Measurements from ENCODE around the gene LBH. TPM values are rescaled to one million over a fixed set of nuclear protein-coding genes. Genes with fewer than 3 reads are reported as not detected.
"Not testable (repeated sequence)": the region's sequence is repeated elsewhere in the genome, so short reads cannot be mapped to it uniquely, and the experiment has no call there.

LBH gene
- total RNA-seq, 2 donors from 2014 or later, result 104 to 280 TPM

GRCh38 chr2:30266705-30267104 lies 35.4 kb downstream of the LBH start:
- DNase-seq (ENCODE audit: low spot score), result no peak
- intact Hi-C loops (cut with DNase I), result loop anchor here in 1 of 2 donors (10.0 kb wide), 1 partner anchor 98 kb away; no protein-coding TSS in a partner anchor

DNA sequence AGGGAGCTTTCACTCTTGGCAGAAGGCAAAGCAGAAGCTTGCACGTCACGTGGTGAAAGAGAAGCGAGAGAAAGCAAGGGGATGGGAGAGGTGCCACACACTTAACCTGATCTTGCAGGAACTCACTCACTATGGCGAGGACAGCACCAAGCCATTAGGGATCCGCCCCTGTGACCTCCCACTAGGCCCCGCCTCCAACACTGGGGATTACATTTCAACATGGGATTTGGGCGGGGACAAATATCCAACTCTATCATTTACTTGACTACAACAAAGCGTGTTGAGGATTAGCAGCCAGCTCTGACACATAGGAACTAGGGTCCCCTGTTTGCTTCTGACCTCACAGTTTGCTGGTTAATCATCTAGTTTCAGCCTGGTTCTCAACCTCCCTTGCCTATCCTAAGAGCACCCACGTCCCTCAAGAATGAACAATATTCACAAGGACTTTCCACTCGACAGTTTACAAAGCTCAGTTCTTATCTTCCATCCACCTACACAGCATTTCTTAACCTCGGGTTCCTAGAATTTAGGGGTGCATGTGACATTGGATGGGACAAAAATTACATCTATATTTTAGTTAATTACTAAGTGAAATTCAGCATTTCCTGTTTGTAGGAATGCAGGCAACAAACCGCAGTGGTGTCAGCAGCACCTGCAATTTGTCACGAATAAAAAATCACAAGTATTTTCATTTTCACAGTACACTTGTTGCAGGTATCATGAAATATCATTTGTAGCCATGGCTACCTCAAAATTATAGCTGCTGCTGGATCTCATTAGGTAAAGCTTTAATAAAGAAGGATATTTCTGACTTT lies 36.0 kb downstream of the LBH start:
- intact Hi-C loops (cut with DNase I), result loop anchor here in 1 of 2 donors (10.0 kb wide), 1 partner anchor 97 kb away; no protein-coding TSS in a partner anchor
- DNase-seq (ENCODE audit: low spot score), result no peak

DNA sequence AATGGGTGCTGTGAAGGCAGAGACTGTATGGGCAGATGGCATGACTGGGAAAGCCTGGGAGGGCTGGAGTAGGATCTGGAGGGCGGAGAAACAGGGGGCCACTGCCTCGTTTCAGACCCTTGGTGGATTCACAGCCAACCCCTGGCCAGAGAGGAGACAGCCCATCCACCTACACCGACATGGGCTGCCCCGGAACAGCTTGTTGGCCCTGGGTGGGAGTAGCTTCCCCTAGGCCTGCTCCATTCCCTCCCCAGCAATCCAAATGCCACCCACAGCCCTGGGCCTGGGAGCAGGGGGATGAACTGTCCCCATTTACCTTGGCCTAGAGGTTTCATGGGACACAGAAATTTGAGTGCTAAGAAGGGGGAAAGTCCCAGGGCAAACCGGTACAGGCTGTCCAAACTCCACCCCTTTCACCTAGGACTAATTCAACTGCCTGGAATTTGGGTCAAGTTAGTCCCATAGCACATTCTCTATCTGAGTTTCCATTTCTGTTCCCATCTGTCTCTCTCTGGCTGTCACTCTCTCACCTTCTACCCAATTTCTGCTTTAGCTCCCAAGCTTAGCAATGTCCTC lies 37.0 kb downstream of the LBH start:
- DNase-seq (ENCODE audit: low spot score), result no peak
- intact Hi-C loops (cut with DNase I), result loop anchor here in 1 of 2 donors (10.0 kb wide), 1 partner anchor 96 kb away; no protein-coding TSS in a partner anchor

DNA sequence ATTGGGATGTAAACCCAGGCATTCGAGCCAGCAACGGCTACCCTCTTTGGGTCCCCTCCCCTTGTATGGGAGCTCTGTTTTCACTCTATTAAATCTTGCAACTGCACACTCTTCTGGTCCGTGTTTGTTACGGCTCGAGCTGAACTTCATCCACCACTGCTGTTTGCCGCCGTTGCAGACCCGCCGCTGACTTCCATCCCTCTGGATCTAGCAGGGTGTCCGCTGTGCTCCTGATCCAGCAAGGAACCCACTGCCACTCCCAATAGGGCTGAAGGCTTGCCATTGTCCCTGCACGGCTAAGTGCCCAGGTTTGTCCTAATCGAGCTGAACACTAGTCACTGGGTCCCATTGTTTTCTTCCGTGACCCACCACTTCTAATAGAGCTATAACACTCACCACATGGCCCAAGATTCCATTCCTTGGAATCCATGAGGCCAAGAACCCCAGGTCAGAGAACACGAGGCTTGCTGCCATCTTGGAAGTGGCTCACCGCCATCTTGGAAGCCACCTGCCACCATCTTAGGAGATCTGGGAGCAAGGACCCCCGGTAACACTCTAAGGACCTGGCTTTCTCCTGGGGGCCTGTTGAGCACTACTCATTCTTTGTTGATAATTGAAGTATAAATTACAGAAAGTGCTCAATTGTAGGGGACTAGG lies 37.9 kb downstream of the LBH start:
- intact Hi-C loops (cut with DNase I), result loop anchor here in 1 of 2 donors (10.0 kb wide), 1 partner anchor 96 kb away; no protein-coding TSS in a partner anchor

GRCh38 chr2:30269771-30270145 lies 38.4 kb downstream of the LBH start:
- DNase-seq (ENCODE audit: low spot score), result no peak
- intact Hi-C loops (cut with DNase I), result loop anchor here in 1 of 2 donors (10.0 kb wide), 1 partner anchor 95 kb away; no protein-coding TSS in a partner anchor

More for the DNA sequence above, 37.9 kb downstream of the LBH start:
- DNase-seq (ENCODE audit: low spot score), result not testable (repeated sequence)

- no peak for DNase-seq (ENCODE audit: low spot score)
- intact Hi-C loops (cut with DNase I), result no loop called here
Measured at GRCh38 chr2:30270166-30270565, 38.8 kb downstream of the LBH start.

DNA sequence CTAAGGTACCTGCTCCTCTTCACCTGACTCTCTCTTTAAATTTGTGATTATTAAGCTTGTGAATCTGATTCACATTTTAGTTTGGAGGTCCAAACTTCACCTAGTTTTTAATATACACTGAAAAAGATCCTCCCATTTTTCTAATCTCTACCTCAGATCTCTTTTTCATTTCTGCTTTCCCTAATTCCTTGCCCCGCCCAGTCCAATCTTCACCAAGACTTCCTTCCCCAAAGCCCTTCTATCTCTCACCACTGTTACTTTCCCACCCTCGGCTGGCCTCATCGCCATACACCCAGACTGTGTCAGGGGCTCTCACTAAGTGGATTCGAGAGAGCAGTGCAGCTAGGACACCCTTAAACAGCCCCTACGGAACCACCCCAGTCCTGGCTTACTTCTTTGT lies 40.0 kb downstream of the LBH start:
- no peak for DNase-seq (ENCODE audit: low spot score)
- intact Hi-C loops (cut with DNase I), result no loop called here

GRCh38 chr2:30272286-30272685 lies 41.0 kb downstream of the LBH start:
- intact Hi-C loops (cut with DNase I), result no loop called here
- no peak for DNase-seq (ENCODE audit: low spot score)

DNA sequence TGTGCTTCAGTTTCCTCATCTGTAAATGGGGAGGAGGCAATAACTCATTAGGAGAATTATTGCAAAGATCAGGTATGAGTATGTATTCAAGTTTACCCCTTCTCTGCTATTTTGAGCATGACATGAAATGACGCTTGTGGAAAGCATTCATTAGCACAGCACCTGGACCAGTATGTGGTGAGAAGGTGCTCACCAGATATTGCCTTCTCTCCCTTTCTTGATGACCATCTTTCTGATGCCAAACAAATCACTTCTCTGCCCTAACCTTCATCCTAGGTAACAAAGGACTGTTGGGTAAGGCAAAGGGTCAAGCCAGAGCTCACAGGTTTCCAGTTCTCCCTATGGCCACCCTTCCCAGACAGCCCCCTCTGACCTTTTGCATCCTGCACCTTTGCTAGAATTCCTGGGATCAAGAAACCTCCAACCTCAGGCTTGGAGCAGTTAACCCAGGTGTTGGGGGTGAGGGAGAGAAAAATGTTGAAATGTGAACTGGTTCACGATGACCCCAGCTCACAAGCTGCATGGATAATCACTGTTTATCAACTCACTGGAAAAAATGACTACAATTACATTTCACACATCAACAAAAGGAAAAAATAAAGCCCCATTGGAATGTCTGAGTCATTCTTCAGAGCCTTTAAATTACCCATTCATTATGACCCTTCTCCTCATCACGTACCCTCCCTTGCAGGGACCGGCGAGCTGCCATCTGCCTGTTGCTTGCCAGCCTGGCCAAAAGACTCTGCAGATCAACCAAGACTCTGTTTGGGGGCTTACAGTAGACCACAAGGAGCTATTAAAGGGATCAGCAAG lies 41.6 kb downstream of the LBH start:
- no peak for DNase-seq (ENCODE audit: low spot score)

GRCh38 chr2:30273574-30273929 lies 42.2 kb downstream of the LBH start:
- no peak for DNase-seq (ENCODE audit: low spot score)

More for the DNA sequence above, 41.6 kb downstream of the LBH start:
- intact Hi-C loops (cut with DNase I), result no loop called here

DNA sequence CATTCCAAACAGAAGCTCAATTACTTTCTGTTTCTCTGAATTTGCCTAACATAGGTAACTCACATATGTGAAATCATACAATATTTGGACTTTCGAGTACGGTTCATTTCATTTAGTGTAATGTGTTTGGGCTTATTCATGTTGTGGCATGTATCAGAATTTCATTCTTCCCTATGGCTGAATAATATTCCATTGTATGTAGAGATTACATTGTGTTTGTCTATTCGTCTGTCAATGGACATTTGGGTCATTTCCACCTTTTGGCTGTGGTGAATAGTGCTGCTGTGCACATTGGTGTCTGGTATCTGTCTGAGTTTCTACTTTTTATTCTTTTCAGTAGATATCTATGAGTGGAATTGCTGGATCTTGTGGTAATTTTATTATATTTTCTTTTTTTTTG lies 43.9 kb downstream of the LBH start:
- no peak for DNase-seq (ENCODE audit: low spot score)
- intact Hi-C loops (cut with DNase I), result no loop called here

More at GRCh38 chr2:30273574-30273929, 42.2 kb downstream of the LBH start:
- intact Hi-C loops (cut with DNase I), result no loop called here

DNA sequence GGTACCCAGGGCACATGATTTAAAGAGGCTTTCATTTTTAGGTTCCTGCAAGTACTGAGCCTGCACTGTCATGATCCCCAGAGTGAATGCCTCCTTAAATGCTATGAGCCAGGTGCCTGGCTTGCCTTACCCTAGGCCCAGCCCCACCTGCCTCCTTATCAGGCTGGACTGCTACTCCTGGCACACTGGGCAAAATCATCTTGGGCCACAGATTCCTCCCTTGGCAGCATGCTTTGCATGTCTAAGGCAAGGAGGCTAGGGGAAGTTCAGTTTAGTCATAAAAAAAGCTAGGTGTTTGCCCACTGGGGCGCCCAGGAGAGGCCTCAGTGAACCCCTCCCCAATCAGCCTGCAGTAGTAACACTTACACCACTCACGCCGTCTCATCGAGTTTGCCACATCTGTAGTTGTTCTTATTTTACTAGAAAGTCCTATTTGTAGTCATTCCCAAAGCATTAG lies 45.1 kb downstream of the LBH start:
- intact Hi-C loops (cut with DNase I), result no loop called here
- DNase-seq (ENCODE audit: low spot score), result no peak

DNA sequence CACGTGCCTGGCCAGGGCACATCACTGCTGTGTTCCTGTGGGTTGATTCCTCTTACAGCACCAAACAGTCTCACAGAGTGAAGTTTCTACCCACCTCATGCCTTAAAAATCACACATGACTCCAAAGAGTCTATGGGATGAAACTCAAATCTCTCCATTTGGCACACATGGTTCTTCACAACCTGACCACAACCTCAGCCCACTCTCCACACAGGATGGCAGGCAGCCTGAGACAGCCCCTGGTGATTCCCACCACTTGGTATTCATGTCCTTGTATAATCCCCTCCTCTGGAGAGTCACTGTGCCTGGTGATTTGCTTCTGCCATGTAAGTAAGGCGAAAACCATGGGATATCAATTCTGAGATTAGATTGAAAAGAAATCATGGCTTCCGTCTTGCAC lies 46.2 kb downstream of the LBH start:
- intact Hi-C loops (cut with DNase I), result no loop called here
- no peak for DNase-seq (ENCODE audit: low spot score)

GRCh38 chr2:30278419-30278818 lies 47.1 kb downstream of the LBH start:
- intact Hi-C loops (cut with DNase I), result no loop called here
- no peak for DNase-seq (ENCODE audit: low spot score)

GRCh38 chr2:30280596-30281434 lies 49.5 kb downstream of the LBH start:
- DNase-seq (ENCODE audit: low spot score), result no peak
- intact Hi-C loops (cut with DNase I), result loop anchor here in 1 of 2 donors (2.0 kb wide), 1 partner anchor 28 kb away; no protein-coding TSS in a partner anchor

GRCh38 chr2:30282081-30282480 lies 50.7 kb downstream of the LBH start:
- intact Hi-C loops (cut with DNase I), result no loop called here
- no peak for DNase-seq (ENCODE audit: low spot score)

- no peak for DNase-seq (ENCODE audit: low spot score)
- intact Hi-C loops (cut with DNase I), result no loop called here
Measured at GRCh38 chr2:30282721-30283120, 51.4 kb downstream of the LBH start.

- DNase-seq (ENCODE audit: low spot score), result no peak
- intact Hi-C loops (cut with DNase I), result no loop called here
Measured at GRCh38 chr2:30283931-30284565, 52.7 kb downstream of the LBH start.
